ENCODE results near the gene AGTR2.
A peak's percentile ranks its signal among the peaks of the same experiment; 100 is the strongest.
"Not testable (repeated sequence)": the region's sequence is repeated elsewhere in the genome, so short reads cannot be mapped to it uniquely, and the experiment has no call there.

AGTR2 gene

GRCh38 chrX:116170511-116170910, at the start of gene AGTR2:
TSS of gene AGTR2 (plus strand) at chrX:116170744. CDS start at chrX:116172281, 1,537 bp downstream.
- DNase-seq: no peak

- DNase-seq: no peak
These were observed 35.3 kb upstream of the AGTR2 start for GRCh38 chrX:116135277-116135676.

GRCh38 chrX:116141270-116141669, 29.3 kb upstream of the AGTR2 start:
- DNase-seq: not testable (repeated sequence)

GRCh38 chrX:116142976-116143375, 27.6 kb upstream of the AGTR2 start:
- DNase-seq: no peak

- DNase-seq: no peak
These were observed 2.4 kb downstream of the AGTR2 start for GRCh38 chrX:116172976-116173375.

- DNase-seq: no peak
These were observed 10.8 kb downstream of the AGTR2 start for GRCh38 chrX:116181300-116181699.

GRCh38 chrX:116185163-116185562, 14.6 kb downstream of the AGTR2 start:
- DNase-seq: no peak

- DNase-seq: no peak
These were observed 24.1 kb downstream of the AGTR2 start for GRCh38 chrX:116194649-116195048.

GRCh38 chrX:116198235-116198634, 27.7 kb downstream of the AGTR2 start:
- no peak for DNase-seq

- DNase-seq: no peak
These were observed 28.3 kb downstream of the AGTR2 start for GRCh38 chrX:116198810-116199209.

- DNase-seq: peak; percentile 28
These were observed 34.4 kb downstream of the AGTR2 start for GRCh38 chrX:116204932-116205331.

- no peak for DNase-seq
These were observed 42.7 kb downstream of the AGTR2 start for GRCh38 chrX:116213262-116213661.

- not testable (repeated sequence) for DNase-seq
These were observed 46.5 kb downstream of the AGTR2 start for GRCh38 chrX:116217080-116217479.
